Measurements from ENCODE around the gene PTPRO.

The PTPRO gene

GRCh38 chr12:15320881-15321280 is 1.4 kb upstream of the PTPRO start:
- no peak overlapping the region for H3K4me3 ChIP-seq (ENCODE audit: low read depth, low read length)
- TF ChIP-seq CTCF (IDR thresholded peaks at IDR 0.05; ENCODE audit: borderline replicate concordance, insufficient read depth, low read depth, low read length) = no peak

- no peak overlapping the region for H3K4me3 ChIP-seq (ENCODE audit: low read depth, low read length)
- TF ChIP-seq CTCF (IDR thresholded peaks at IDR 0.05; ENCODE audit: borderline replicate concordance, insufficient read depth, low read depth, low read length) = no peak
Observed at GRCh38 chr12:15323480-15323879, 1.2 kb downstream of the PTPRO start.

GRCh38 chr12:15329891-15330290 is 7.6 kb downstream of the PTPRO start:
- no peak overlapping the region for H3K4me3 ChIP-seq (ENCODE audit: low read depth, low read length)
- TF ChIP-seq CTCF (IDR thresholded peaks at IDR 0.05; ENCODE audit: borderline replicate concordance, insufficient read depth, low read depth, low read length) = no peak

- no peak for TF ChIP-seq CTCF (IDR thresholded peaks at IDR 0.05; ENCODE audit: borderline replicate concordance, insufficient read depth, low read depth, low read length)
- no peak overlapping the region for H3K4me3 ChIP-seq (ENCODE audit: low read depth, low read length)
Observed at GRCh38 chr12:15334225-15334624, 11.9 kb downstream of the PTPRO start.

GRCh38 chr12:15335959-15336358 is 13.7 kb downstream of the PTPRO start:
- no peak overlapping the region for H3K4me3 ChIP-seq (ENCODE audit: low read depth, low read length)
- TF ChIP-seq CTCF (IDR thresholded peaks at IDR 0.05; ENCODE audit: borderline replicate concordance, insufficient read depth, low read depth, low read length) = no peak

GRCh38 chr12:15336768-15337553 is 14.7 kb downstream of the PTPRO start:
- H3K4me3 ChIP-seq (ENCODE audit: low read depth, low read length) = no peak overlapping the region
- no peak for TF ChIP-seq CTCF (IDR thresholded peaks at IDR 0.05; ENCODE audit: borderline replicate concordance, insufficient read depth, low read depth, low read length)

GRCh38 chr12:15341371-15341770 is 19.1 kb downstream of the PTPRO start:
- TF ChIP-seq CTCF (IDR thresholded peaks at IDR 0.05; ENCODE audit: borderline replicate concordance, insufficient read depth, low read depth, low read length) = no peak
- H3K4me3 ChIP-seq (ENCODE audit: low read depth, low read length) = no peak overlapping the region
